Activated CD8-positive, alpha-beta memory T cell treated with anti-CD3 and anti-CD28 coated beads, Interleukin-2, amount 50 U/mL, for 24 hours (primary cell): Measurements from ENCODE around the gene TKTL2.
A peak's percentile ranks its signal among the peaks of the same experiment; 100 is the strongest.

ENCODE experiments used
- DNase-seq: peaks from one replicate; pipeline ENCODE4 v3.0.0-alpha.2; 2020; ENCODE audit errors: extremely low read depth

Gene TKTL2

GRCh38 chr4:163473576-163473975 lies at the start of gene TKTL2:
Gene TKTL2, minus strand, starts transcription at chr4:163473754. Its CDS starts 20 bp downstream, at chr4:163473734.
- DNase-seq, result no peak

GRCh38 chr4:163515198-163515597 lies 41.6 kb upstream of the TKTL2 start:
- DNase-seq, result no peak

GRCh38 chr4:163505374-163505773 lies 31.8 kb upstream of the TKTL2 start:
- no peak for DNase-seq

GRCh38 chr4:163500586-163500985 lies 27.0 kb upstream of the TKTL2 start:
- no peak for DNase-seq

GRCh38 chr4:163495900-163496299 lies 22.3 kb upstream of the TKTL2 start:
- no peak for DNase-seq

- peak; percentile 53 for DNase-seq
Observed at GRCh38 chr4:163494360-163495241, 21.0 kb upstream of the TKTL2 start, which contains the start of gene TMA16. Gene TMA16, plus strand, starts transcription at chr4:163494690. Its CDS starts 112 bp downstream, at chr4:163494802.

GRCh38 chr4:163493643-163494359 lies 20.2 kb upstream of the TKTL2 start:
- DNase-seq, result no peak

GRCh38 chr4:163492951-163493504 lies 19.5 kb upstream of the TKTL2 start:
- DNase-seq, result no peak

- no peak for DNase-seq
Observed at GRCh38 chr4:163489929-163490328, 16.4 kb upstream of the TKTL2 start.

- DNase-seq, result no peak
Observed at GRCh38 chr4:163486321-163486720, 12.8 kb upstream of the TKTL2 start.

GRCh38 chr4:163485589-163485988 lies 12.0 kb upstream of the TKTL2 start:
- DNase-seq, result no peak

GRCh38 chr4:163484906-163485305 lies 11.4 kb upstream of the TKTL2 start:
- peak; percentile 5 for DNase-seq

- no peak for DNase-seq
Observed at GRCh38 chr4:163482190-163482589, 8.6 kb upstream of the TKTL2 start.

- DNase-seq, result no peak
Observed at GRCh38 chr4:163476761-163477438, 3.3 kb upstream of the TKTL2 start.

- no peak for DNase-seq
Observed at GRCh38 chr4:163474027-163474426, 473 bp upstream of the TKTL2 start.

- DNase-seq, result no peak
Observed at GRCh38 chr4:163473130-163473529, 424 bp downstream of the TKTL2 start.

- DNase-seq, result no peak
Observed at GRCh38 chr4:163470391-163470790, 3.2 kb downstream of the TKTL2 start.

- no peak for DNase-seq
Observed at GRCh38 chr4:163467082-163467770, 6.3 kb downstream of the TKTL2 start.

- DNase-seq, result no peak
Observed at GRCh38 chr4:163462556-163462955, 11.0 kb downstream of the TKTL2 start.

- DNase-seq, result no peak
Observed at GRCh38 chr4:163448540-163449203, 24.9 kb downstream of the TKTL2 start.

GRCh38 chr4:163447481-163447880 lies 26.1 kb downstream of the TKTL2 start:
- no peak for DNase-seq
